GM18499 (cell line): ENCODE data around the gene GRID1.
"Not testable (repeated sequence)": the region's sequence is repeated elsewhere in the genome, so short reads cannot be mapped to it uniquely, and the experiment has no call there.

Source experiments
- ATAC-seq: cut with Tn5 transposase; IDR thresholded peaks from one replicate; pipeline ENCODE4 v1.9.1; 2021; ENCODE audit warnings: moderate number of reproducible peaks; ENCODE audit not compliant: insufficient read depth, unreplicated experiment

Gene GRID1

DNA sequence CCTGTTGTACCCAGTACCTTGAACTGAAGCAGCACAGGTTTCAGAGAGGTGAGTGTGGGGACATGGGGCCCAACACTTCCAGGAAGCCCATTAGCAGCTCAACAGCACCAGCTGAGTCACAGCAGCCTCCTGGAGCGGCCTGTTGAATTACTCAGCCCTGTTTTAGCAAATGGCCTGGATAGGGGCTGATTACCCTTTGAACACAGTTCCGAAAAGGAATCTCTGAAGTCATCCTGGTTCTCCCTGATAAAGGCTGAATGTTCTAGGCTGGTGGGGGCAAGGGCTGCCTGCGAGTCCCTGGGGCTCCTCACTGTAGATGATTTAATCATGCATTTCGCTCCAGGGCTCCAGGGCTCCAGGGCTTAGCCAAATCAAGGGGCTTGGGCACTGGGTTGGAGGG lies 287.5 kb downstream of the GRID1 start:
- no peak for ATAC-seq

DNA sequence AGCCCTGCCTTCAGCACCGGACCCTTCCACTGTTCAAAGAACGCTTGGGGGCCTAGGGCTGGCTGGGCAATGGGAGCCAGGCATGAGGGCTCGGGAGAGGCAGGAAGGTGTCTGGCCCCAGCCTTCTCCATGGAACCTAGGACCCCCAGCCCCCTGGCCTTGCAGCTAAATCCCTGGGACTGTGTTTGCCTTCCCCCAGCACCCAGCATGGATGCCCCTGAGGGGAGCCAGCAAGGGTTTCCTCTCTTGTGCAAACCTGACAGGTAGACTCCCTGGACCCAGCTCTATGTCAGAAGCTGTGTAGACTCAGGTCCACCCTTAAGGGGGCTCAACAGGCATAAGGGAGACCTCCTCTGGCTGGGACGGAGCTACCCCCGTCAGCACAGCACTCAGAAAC lies 288.0 kb downstream of the GRID1 start:
- no peak for ATAC-seq

DNA sequence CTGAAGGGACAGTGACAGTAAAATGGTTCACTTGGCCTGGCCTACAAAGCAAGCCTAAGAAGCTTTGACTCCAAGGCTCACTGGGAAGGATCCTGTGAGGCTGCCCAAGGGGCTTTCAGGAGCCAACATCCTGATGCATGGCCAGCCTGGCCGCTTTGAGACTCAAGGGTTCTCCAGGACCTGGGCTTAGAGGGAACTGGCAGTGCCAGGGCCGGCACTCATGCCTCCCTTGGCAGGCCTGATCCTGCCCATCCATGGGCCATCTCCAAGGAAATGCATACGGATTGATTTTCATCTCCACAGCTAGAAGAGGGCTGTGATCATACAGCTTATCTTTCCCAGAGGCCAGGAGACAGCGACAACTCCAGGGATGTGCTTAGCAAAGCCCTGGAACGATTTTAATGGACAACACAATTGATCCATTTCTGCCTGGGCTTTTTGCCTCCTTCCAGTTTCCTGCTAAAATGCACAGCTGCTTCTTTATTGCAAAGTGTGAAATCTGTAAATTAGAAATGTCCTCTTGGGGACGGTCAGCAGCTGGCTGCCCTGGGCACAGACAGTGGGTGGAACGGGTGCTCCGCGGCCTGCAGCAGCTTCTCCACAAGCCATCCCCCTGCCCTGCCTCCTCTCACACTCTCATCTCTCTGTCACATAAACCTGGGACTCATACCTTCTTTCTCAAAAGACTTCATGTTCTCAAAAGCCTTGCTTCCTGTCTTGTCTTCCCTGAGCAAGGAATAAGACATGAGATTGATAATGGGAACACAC lies 288.5 kb downstream of the GRID1 start:
- no peak for ATAC-seq

DNA sequence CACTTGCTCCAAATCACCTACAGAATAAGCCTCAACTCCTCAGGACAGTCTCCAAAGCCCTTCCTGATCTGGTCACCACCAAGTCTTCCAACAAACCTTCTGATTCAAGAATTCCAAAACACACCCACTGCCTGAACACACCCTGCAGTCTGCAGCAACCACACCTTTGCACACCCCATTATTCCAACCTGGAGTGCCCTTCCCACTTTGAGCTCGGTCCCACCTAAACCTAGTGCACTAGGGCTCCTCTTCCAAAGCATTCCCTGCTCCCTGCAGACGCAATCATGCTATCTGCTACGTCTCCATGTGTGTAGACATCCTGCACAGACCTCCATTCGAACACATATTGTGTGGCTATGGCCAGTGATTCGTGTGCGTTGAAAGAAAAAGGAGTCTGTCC lies 289.3 kb downstream of the GRID1 start:
- no peak for ATAC-seq

DNA sequence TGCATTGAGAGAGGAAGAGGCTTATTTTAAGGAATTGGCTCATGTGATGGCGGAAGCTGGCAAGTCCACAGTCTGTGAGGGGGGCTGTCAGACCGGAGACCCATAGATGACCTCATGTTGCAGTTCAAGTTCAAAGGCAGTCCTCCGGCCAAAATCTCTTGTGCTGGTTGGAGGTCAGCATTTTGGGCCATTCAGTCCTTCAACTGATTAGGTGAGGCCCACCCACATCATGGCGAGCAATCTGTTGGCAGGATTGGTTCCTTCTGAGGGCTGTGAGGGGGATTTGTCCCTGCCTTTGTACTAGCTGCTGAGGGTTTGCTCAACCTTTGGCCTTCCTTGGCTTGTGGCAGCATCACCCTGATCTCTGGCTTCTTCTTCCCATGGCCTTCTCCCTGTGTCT lies 290.1 kb downstream of the GRID1 start:
- not testable (repeated sequence) for ATAC-seq

DNA sequence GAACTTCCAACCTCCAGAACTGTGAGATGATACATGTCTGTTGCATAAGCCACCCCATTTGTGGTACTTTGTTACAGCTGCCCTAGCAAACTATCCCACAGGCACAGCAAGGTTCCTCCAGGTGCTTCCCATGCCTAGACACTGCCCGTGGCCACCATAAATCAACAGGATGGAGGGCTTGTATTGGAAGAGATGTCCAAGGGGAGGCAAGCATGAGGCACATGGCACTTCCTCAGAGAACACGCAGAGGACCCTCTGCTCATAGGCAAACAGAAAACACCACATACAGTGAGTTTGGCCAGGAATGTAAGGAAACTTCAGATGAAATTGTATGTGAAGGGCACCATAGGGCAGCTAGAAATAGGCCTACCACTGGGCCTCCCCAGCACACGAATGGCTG lies 291.1 kb downstream of the GRID1 start:
- ATAC-seq = no peak

DNA sequence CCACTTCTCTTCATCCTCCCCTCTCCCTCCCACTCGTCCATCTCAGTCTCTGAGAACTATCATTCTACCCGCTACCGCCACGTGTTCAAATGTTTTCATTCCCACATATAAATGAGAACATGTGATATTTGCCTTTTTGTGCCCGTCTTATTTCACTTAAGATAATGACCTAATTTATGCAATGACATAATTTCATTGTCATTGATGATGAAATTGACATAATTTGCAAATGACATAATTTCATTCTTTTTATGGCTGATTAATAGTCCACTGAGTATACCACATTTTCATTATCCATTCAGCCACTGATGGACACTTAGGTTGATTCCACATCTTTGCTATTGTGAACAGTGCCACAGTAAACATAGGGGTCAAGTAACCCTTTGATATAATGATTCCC lies 292.3 kb downstream of the GRID1 start:
- ATAC-seq = no peak

DNA sequence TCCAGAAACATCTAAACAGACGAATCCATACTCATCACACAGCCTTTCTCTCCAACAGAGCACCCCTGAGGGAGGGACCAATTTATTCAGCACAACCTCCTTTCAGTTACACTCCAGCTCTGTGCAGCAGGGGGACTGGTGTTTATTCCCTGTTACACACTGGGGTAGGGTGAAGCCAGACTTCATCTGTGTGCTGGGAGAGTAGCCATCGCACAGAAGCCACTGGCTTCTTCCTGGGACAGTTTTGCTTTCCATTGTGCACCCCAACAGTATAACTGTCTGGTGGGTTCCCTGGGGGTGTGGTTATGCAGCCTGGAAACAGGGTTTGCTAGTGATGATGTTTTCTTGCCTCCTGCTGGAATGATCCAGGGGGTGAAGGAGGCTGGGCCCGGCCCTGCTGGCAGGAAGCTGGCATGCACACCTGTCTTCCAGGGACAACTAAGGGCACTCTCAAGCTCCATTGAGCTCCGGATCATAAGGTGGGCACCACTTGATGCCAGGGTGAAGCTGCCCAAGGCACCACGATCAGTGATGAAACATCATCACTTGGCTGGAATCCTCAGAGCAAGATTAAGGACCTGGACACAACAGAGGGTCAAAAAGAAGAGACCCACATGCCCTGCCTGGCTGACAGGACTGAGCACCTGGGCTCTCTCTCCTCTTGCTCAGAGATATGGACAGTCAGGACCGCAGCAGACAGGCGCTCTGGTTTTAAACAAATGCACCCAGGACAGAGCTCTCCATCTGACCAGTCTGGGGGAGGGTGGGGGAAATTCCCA lies 293.2 kb downstream of the GRID1 start:
- ATAC-seq = no peak

DNA sequence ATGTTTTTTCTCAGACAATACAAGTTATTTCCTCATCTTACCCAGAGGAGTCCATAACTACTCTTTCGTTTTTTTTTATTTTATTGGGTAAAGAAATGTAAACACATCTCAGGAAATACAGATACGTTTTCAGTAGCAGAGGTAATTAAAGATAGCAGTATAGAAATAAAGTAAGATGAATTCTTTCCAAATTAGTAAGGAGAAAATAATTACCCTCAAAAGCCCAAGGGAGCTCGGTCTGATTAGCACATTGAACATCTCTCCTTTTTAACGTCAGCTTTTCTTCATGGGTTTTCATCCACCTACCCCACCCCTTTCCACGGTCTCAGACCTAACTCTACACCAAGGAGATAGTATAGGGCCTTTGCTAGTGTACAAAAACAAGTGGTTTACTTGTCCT lies 294.2 kb downstream of the GRID1 start:
- no peak for ATAC-seq

DNA sequence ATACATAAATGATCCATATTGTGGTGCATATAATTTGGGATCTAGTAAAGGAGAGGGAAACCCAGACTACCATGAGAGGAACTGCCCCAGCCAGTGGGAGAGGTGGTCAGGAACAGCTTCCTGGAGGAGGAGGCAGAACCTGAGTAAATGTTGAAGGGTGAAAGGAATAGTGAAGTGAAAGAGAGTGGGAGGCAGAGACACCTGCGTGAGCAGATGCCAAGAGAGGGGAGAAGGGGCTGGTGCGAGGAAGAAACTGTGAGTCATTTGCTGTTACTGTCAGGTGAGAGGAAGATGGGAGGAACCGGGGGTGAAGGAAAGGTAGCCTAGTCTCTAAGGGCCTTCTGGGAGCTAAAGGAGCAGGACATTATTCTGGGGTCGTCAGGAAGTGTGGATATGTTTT lies 294.8 kb downstream of the GRID1 start:
- ATAC-seq = no peak

DNA sequence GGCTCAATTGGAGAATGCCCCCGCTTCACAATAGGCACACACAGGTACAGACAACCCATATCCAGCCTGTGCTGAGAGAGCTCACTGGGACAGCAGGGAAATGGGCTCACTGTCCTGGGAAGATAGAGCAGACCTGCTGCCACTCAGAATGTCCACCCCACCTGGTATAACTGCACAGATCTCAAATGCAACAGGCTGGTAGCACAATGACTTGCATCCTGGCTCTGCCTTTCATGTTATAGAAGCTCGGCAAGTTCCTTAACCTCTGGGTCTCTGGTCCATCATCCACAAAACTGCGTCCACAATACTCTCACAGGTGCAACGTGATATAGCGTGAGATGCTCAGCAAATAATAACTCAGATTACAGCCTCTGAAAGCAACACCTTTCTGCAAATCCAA lies 295.4 kb downstream of the GRID1 start:
- no peak for ATAC-seq

DNA sequence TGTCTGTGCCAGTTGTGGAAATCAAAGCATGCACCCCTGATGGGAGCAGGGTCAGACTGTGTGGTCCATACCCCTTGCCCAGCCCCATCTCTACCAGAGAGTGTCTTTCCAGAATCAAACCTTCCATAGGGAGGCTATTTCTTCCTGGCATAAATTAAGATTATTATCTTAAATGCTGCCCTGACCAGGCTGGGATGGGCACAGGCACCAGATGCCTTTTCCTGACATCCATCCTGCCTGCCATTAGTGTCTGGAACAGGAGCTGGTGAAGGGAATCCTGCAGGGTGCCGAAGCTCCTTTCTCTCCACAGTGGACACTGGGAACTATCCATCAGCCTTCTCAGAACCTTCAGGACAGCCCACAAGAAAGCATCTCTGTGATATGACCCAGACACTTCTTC lies 296.3 kb downstream of the GRID1 start:
- ATAC-seq = no peak

DNA sequence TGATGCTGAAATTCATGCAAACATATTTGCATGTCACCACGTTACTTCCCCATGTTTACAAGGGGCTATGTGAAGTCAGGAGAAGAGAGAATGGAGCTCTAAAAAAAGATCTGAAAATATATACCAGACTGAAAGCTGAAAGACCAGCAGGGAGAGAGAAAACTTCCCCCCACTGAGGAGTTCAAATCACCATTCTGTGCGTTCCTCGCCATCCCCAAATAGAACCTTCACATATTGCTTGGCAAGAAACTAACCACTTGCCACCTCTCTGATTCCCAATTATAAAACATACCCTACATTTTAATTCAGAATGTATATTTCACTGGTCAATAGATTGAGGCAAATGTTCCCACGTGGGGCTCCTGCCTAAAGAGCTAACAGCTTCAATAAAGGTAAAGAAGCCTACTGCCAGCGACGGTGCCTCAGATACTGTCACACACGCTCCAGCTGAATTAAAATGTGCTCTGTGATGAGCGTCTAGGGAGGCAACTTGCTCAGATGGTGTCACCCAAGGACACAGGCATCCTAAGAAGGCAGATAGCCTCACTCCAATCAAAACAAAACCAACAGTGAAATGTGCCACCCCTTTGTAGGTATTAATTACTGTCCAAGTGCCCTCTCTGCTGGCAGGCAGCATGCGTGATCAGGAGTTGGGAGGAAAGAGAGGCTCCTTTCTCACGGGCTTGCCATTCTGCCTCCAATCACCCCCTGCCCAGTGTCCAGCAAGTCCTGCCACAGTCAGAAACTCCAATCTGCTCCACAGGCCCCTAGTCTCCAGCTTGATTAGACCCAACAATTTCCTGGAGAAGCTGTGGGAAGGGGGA lies 298.2 kb downstream of the GRID1 start:
- no peak for ATAC-seq

DNA sequence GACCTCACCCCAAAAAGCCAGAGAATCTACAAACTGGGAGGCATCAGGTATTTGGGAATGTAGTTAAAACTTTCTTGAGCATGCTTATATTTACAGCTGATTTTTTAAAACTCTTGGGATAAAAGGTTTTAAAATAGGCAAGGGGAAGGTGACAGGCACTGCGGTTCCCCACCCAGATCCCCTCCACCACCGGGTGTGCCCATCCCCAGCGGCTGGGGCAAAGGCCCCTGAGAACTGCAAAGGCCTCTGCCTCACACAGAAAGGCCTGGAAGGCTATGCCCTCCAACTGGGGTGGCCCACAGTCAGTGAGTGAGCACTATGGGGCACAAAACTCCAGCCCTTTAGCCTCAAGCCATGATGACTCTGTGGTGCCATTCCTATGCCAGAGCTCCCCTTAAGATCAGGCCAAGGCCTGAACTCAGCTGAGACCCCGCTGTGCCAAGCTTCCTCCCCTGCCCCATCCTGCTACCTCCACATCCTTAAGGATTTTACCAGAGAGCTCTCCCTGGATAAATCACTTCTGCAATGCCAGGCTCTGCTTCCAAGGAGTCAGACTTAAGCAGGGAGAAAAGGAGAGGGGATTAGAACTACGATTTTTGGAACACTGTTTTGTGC lies 299.1 kb downstream of the GRID1 start:
- no peak for ATAC-seq

DNA sequence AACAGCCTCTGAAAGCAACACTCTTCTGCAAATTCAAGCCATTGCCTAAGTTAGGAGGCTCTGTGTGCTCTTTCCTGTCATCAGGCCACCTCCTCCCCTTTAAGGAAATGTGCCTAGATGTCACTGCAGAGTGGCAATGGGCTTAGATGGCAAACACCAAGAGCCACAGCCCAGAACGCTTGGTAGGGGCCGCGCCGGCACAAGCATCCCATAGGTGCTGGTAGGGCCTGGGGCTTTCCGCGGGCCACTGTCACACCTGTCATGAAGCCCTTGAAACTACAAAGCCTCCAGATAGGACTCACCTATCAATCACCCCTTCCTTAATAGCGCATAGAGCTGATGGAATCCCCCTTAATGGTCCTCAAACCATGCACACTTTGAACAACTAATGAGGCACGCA lies 299.9 kb downstream of the GRID1 start:
- ATAC-seq = no peak

DNA sequence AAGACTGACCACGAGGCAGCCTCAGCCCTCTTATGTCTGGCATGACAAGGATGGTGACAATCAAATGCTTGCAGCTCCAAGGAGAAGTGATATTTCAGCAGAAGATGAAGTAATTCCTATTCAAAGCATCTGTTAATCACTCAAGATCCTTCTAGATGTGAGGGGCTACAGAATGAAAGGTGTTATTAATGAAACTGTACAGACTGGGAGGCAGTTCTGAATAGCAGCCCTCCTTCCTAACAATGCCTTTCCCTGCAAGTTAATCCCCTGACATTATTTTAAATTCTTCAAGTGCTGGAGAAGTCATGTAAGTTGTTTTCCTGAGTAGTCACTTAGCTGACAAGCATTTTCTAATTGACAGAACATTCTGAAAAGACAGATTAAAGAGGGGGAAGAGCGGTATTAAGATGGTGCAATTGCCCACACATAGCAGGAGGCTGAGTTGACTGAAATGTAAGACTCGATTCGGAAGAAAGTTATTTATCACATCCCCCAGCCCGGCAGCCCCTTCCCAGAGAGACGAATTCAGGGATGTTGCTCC lies 300.8 kb downstream of the GRID1 start:
- no peak for ATAC-seq

DNA sequence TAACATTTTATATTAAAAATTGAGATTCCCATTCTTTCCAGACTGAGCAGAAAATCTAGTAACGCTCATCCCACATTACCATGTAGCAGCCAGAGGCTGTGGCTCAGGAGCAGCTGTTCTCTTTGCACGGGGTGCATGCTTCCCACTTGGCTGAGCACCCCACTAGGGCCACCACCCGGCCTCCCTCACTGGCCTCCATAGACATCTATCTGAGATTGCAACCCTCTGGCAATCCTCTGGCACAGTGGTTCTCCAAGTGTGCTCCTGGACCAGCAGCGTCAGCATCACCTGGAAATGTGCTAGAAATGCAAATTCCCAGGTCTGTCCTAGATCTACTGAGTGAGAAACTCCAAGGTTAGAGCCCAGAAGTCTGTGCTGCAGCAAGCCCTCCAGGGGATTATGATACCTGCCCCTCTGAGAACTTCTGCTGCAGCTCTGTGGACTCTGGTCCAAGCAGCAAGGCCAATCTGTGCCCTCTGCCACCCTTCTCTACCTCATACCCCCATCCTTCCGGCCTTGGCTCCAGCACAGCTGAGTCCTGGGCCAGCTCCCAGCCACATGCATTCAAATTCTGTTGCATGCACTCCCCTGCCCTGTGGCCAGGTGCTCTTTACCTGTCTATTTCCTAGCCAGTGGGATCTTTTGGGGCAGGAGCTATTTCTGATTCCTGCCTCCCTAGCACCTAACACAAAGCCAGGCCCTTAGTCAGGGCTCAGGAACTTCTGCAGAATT lies 301.5 kb downstream of the GRID1 start:
- ATAC-seq = no peak

DNA sequence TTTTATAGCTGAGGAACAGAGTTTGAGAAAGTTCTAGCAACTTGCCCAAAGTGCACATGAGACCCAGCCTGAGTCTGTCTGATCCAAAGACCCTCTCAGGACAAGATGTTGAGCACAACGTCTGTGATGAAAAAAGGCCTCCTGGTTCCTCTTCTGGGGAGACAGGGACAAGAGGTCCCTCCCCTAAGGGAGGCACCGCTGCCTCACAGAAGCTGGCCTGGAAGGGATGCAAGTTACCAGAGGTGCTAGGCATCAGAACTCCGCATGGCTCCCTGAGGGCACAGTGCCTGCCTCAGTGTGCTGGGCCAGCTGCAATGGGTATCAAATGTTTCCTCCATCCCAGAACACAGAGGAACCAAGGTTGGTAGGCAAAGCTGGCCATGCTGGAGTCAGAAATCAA lies 302.4 kb downstream of the GRID1 start:
- no peak for ATAC-seq

DNA sequence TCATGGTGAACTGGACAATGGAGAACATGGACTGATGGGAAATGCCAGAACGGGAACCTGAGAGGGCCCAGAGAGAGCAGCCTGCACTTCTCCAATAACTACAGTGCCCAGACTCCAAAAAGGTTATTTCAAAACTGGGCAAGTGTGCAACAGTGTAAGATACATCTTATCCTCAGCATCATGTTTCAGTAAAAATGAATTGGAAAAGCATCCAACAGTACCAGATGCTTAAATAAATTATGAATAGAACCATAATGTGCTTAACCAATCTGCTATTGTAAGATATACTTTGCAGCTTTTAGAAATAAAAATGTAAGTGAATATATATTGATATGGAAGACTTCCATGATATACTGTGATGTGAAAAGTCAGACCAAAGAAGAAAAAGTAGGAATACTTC lies 303.3 kb downstream of the GRID1 start:
- ATAC-seq = no peak

DNA sequence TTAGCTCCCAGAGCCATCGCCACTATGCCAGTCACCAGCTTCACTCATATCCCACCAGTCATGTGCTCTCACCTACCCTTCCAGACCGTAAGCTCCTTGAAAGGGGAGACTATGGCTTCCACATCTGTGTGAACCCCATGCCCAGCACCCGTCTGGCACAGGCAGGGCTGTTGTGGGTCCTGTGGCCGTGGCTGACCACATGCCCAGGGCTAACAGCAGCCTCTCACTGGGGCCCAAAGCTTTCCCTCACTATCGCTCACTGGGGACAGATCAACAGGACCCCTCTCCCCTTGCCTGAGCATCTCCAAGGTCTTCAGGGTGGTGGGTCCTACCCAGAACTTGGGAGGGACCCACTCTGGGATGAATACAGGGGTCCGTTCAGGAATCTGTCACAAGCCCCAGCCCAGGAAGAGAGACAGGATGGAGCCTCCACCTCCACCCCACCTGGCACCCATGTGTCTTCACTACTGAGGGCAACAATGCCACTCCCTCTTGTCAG lies 303.9 kb downstream of the GRID1 start:
- ATAC-seq = no peak
